Right forelimb (tissue), 1 donor: Measurements from ENCODE around the gene FRMD4A.
"Not testable (repeated sequence)": the region's sequence is repeated elsewhere in the genome, so short reads cannot be mapped to it uniquely, and the experiment has no call there.

ENCODE experiments used
- DNase-seq: peaks from one replicate; pipeline ENCODE4 v3.0.0-alpha.2; 2018

The FRMD4A gene

DNA sequence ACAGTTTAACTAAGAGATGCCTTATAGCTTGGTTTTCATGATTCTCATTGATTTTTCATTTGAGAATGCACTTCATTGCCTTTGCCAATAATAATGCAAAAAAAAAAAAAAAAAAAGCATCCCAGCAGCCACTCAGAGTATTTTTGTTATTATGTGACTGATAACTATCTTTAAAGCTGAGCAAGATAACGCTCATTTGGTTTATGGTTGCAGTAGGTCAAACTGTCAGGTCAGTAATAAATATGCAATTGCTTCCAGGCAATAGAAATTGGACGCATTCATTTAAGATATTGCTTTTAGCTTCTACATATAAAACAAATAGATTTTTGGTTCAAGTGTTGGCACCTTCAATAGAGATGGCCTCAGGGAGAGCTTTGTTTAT is 528.8 kb downstream of the FRMD4A start:
- no peak for DNase-seq

- DNase-seq: no peak
These were observed 529.4 kb downstream of the FRMD4A start for GRCh38 chr10:13801156-13801906.

DNA sequence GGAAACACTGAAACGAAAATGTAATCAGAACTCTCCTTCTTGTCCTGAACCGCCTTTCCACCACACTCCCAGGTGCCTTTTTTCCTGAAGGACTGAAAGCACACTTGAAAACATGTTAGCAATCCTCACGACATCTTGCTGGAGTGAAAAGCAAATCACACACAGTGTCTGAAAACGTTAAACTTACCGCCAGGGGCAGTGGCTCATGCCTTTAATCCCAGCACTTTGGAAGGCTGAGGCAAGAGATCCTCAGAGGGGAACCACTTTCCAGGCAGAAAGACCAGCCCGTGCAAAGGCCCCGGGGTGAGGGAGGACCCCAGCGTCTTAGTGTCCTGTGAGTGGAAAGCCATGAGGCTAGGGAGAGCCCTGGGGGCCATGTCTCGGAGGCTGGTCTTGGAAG is 533.6 kb downstream of the FRMD4A start:
- DNase-seq: no peak

GRCh38 chr10:13795653-13796555 is 534.8 kb downstream of the FRMD4A start:
- DNase-seq: no peak

- no peak for DNase-seq
These were observed 535.6 kb downstream of the FRMD4A start for GRCh38 chr10:13794992-13795612.

DNA sequence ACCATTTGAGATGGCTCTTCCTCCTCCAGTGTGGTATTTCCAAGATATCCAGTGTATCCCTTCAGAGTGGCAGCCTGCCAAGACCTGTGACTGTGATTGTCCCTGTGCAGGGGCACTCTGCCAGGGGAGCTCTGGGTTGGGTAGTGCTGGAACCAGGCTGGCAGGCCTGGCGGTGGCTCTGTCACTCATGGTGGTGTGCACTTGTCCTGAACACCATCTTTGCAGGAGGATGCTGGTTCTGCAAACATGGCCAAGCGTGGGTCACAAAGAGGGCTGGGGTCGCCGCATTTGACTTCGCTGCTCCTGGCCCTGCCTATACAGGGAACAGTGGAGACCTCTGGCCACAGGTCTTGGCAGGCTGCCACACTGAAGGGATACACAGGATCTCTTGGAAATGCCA is 538.7 kb downstream of the FRMD4A start:
- DNase-seq: no peak

DNA sequence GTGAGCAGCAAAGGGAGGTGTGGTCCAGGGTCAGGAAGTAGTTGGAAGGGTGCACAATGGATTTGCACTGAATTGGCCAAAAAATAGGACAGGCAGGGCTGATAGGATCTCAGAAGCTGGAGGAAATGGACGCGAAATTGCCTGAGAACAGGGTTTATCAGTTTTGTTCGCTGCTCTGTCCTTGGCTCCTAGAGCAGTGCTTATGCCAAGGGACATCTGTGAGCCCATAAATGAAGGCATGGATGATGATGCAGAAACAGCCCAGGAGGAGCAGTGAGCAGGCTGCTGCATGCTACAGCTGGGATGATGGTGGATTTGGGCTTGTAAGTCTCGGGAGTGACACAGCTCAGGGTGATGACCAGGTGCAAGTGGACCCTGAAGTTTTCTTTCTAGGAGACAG is 539.2 kb downstream of the FRMD4A start:
- DNase-seq: no peak

DNA sequence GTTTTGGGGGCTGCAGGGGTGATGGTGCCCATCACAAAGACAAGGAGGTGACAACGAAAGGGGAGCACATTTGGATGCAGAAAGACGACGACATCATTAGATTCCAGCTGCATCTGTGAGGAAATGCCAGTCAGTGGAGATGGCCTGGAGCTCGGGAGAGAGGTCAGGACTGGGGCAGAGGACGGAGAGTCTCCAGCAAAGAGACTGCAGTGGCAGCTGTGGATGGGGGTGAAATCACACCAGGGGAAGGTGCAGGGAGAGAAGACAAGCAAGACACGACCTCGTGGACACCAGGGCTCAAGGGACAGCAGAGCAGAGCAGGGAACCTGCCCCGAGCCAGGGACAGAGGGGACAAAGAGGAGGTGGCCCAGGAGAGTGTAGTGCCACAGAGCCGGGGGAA is 540.5 kb downstream of the FRMD4A start:
- DNase-seq: no peak

GRCh38 chr10:13789448-13789829 is 541.3 kb downstream of the FRMD4A start:
- no peak for DNase-seq

GRCh38 chr10:13788711-13789447 is 541.8 kb downstream of the FRMD4A start:
- no peak for DNase-seq

GRCh38 chr10:13788320-13788600 is 542.5 kb downstream of the FRMD4A start:
- DNase-seq: no peak

DNA sequence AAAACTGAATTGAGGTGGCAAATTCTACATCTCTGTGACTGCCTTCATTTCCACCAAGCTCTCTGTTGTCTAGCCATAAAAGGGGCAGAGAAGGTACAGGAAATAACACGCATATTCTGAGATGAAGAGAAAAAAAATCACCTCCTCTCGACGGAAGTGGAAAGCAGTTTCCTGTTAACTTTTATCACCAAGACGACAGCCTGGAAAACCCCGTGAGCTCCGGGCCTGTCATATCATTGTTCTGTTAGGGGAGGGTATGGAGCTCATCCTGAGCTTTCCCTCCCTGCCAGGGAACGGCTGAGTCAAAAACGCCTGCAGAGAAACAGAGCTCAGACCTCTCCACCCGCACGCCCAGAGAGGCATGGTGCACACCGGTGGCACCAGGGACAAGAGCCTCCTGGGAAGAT is 543.7 kb downstream of the FRMD4A start:
- DNase-seq: no peak

DNA sequence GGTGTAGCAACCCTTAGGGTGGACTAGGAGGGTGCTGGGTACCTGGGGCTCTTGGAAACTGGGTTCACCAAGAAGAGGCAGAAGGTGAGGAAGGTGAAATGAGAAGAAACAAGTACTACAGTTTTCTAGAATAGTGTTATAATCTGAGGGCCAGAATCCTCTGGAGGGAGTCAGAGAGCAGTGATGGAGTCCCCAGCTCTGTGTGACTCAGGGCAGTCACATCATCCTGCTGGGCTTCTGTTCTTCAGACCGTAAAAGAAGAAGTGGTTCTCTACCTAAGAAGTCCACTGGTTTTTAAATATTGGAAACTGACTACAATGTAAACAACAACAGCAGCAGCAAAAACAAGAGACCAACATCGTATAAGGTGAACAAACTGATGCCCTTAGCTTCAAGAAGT is 546.7 kb downstream of the FRMD4A start:
- no peak for DNase-seq

- DNase-seq: no peak
These were observed 551.0 kb downstream of the FRMD4A start for GRCh38 chr10:13779748-13780147.

DNA sequence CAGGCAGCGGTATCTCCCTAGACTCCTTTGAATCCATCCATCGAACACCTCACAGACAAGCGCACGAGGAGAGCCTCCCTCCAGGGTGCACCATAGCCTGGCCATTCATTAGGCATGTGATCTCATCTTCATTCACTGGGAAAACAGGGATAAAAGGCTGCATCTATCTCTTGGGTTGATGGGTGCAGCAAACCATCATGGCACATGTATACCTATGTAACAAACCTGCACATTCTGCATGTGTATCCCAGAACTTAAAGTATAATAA is 552.1 kb downstream of the FRMD4A start:
- DNase-seq: not testable (repeated sequence)

- no peak for DNase-seq
These were observed 553.8 kb downstream of the FRMD4A start for GRCh38 chr10:13776861-13777311.

- no peak for DNase-seq
These were observed 554.6 kb downstream of the FRMD4A start for GRCh38 chr10:13775786-13776775.

DNA sequence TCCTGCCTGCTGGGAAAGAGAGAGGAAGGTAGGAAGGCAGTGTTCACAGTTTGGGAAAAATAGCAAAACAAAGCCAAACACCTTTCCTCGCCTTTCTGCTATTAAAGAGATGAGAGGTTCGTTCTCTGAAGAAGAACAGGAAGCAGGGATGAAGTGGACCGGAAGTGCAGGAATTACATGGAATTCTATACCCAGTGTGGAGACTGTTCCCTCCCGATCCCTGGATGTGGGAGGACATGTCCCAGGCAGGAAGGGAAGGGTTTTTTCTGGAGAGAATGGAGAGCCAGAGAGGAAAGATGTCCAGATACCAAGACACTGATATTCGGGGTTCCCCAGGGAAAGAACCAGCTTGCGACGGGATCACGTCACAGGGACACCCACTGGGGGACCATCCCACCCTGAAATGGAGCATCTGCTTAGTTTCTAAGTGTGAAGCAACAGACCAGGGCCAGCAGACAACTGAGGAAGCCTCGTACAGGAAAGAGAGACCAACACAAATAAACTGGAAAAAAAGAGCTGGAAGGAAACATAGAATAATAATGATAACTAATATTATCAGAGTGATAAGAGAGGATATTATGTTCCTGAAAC is 556.3 kb downstream of the FRMD4A start:
- no peak for DNase-seq

DNA sequence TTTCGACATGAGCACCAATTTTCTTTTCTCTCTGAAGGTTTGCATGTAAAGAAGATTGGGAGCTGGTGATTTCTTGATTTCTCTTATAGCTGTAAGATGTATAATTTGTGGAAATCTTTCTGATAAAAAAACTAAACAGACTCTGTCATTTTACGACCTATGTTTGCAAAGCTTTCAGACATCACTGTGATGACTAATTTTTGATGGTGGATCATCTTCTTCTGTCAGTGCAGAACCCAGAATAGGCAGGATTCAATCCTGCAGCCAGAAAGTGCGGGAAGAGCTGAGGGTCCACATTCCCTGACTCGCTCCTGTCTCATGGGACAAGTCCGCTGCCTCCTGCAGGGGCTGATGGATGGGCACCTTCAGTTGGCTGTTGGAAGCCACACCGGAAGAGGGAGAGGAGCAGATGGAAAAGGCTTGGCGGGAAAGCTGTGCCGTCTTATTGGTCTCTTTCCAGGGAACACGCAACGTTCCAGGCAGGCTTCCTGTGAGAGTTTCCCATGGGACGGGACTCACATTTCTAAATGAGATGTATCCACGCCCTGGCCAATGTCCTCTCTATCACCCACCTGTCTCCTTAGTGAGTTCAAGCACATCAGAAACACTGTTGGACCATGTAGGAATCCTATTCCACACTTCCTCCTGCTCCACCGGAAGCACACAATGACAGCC is 557.1 kb downstream of the FRMD4A start:
- no peak for DNase-seq

DNA sequence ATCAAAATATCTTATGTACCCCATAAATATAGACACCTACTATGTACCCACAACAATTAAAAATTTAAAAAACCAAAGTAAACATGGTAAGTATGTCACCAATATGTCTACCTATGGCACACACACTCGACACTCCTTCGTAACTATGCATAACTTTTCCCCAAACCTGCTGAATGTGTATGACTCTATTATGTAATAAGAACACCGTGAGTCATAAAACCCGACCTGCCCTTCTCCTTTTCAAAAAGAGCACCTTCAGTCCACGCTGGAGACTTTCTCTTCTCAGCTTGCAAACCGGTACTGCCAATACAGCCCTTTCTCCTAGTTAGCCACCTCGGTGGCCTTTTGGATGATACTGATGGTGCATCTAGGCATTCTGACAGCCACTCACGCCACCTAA is 557.7 kb downstream of the FRMD4A start:
- no peak for DNase-seq

DNA sequence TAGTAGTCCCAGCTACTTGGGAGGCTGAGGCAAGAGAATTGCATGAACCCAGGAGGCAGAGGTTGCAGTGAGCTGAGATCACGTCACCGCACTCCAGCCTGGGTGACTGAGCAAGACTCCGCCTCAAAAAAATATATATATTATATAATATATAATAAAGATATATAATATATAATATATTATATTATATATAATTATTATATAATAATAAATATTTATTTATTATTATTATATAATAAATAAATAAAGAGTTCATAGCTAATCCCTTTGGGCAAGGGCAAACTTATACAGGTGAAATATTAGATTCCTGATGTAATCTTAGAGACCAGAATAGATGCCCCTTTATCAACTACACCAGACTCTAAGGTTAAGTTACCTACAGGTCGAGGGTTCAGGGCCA is 558.7 kb downstream of the FRMD4A start:
- DNase-seq: no peak
